DND-41 (cell line): ENCODE data around the gene AATK.

Experiments used
- EZH2 ChIP-seq: IDR thresholded peaks from 3 replicates; pipeline ENCODE4 v1.6.1; 2012; ENCODE audit warnings: borderline replicate concordance, low read depth, mild to moderate bottlenecking, moderate library complexity, low read length, inconsistent platforms; ENCODE audit not compliant: severe bottlenecking
- TF ChIP-seq, protein P1 (sequence below): IDR thresholded peaks from 2 replicates; pipeline ENCODE4 v1.5.1; 2012; ENCODE audit warnings: borderline replicate concordance, low read length, moderate library complexity, mild to moderate bottlenecking; ENCODE audit not compliant: poor library complexity, severe bottlenecking; ENCODE audit errors: extremely low read depth

DNA sequence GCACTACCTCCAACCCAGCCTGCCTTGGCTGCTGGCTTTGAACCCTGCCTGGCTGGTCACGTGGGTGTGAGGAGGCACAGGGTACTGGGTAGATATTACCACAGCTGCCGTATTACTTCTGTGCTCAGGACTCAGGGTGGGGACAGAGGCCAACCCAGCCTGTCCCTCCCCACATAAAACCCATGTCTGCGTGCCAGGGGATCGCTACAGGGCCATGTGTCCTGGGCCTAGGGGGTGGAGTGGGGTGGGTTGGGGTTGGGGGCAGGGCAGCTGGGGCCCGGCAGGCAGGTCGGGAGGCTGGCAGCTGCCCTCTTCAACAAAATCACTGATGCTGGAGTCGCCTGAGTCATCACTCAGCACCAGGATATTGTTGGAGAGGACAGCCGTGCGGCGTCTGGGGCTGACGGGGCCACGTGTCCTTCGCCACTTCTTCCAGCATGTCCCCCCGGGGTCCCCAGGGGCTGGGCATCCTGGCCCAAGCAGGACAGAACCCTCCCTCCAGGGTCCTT is 40.4 kb downstream of the AATK start:
- TF ChIP-seq, protein P1, sequence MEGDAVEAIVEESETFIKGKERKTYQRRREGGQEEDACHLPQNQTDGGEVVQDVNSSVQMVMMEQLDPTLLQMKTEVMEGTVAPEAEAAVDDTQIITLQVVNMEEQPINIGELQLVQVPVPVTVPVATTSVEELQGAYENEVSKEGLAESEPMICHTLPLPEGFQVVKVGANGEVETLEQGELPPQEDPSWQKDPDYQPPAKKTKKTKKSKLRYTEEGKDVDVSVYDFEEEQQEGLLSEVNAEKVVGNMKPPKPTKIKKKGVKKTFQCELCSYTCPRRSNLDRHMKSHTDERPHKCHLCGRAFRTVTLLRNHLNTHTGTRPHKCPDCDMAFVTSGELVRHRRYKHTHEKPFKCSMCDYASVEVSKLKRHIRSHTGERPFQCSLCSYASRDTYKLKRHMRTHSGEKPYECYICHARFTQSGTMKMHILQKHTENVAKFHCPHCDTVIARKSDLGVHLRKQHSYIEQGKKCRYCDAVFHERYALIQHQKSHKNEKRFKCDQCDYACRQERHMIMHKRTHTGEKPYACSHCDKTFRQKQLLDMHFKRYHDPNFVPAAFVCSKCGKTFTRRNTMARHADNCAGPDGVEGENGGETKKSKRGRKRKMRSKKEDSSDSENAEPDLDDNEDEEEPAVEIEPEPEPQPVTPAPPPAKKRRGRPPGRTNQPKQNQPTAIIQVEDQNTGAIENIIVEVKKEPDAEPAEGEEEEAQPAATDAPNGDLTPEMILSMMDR = no peak
- TF ChIP-seq EZH2 = no peak
